Fibroblast of lung (primary cell): ENCODE data around the gene NXPE3.

Source experiments
- EZH2 ChIP-seq: IDR thresholded peaks from 2 replicates; pipeline ENCODE4 v1.5.1; 2012; ENCODE audit warnings: low read length, control low read depth, mild to moderate bottlenecking; ENCODE audit errors: missing control alignments
- TF ChIP-seq, protein P1 (sequence below), 2 donors: IDR thresholded peaks in 1 of 2; conservative IDR thresholded peaks in 1 of 2; 1 replicate in 1 of 2; 2 replicates in 1 of 2; pipeline ENCODE4 v1.5.1; 2011 to 2012; ENCODE audit warnings: low read length in 2 of 2, control low read depth in 1 of 2, inconsistent platforms in 1 of 2, low read depth in 1 of 2, mild to moderate bottlenecking in 1 of 2

- TF ChIP-seq, protein P1, sequence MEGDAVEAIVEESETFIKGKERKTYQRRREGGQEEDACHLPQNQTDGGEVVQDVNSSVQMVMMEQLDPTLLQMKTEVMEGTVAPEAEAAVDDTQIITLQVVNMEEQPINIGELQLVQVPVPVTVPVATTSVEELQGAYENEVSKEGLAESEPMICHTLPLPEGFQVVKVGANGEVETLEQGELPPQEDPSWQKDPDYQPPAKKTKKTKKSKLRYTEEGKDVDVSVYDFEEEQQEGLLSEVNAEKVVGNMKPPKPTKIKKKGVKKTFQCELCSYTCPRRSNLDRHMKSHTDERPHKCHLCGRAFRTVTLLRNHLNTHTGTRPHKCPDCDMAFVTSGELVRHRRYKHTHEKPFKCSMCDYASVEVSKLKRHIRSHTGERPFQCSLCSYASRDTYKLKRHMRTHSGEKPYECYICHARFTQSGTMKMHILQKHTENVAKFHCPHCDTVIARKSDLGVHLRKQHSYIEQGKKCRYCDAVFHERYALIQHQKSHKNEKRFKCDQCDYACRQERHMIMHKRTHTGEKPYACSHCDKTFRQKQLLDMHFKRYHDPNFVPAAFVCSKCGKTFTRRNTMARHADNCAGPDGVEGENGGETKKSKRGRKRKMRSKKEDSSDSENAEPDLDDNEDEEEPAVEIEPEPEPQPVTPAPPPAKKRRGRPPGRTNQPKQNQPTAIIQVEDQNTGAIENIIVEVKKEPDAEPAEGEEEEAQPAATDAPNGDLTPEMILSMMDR (conservative IDR thresholded peaks at IDR 0.05 in 1 of 2, IDR thresholded peaks at IDR 0.05 in 1 of 2; ENCODE audit: low read depth in 1 of 2, low read length in 2 of 2): no peak
- no peak for TF ChIP-seq EZH2
Observed at GRCh38 chr3:101780661-101781060, 1.6 kb downstream of the NXPE3 start.
